H1 (cell line): ENCODE measurements around the gene SOBP. TPM values are rescaled to one million over a fixed set of nuclear protein-coding genes. Genes with fewer than 3 reads are reported as not detected.

Experiments
- SAP30 ChIP-seq: fragments of 300-600 bp; sonication (generic); IDR thresholded peaks from 2 replicates; pipeline ENCODE4 v1.7.1; 2012; ENCODE audit warnings: low read length, moderate library complexity, mild to moderate bottlenecking, inconsistent platforms; ENCODE audit not compliant: insufficient read depth, insufficient replicate concordance
- SUZ12 ChIP-seq: fragments of 200-600 bp; sonication (generic); IDR thresholded peaks from 2 replicates; pipeline ENCODE4 v1.6.1; 2012; ENCODE audit warnings: mild to moderate bottlenecking, inconsistent platforms, low read length, moderate library complexity, mixed read lengths
- TAF1 ChIP-seq: IDR thresholded peaks from 2 replicates; pipeline ENCODE4 v1.6.1; 2011; ENCODE audit warnings: mild to moderate bottlenecking, low read depth, low read length
- TEAD4 ChIP-seq: IDR thresholded peaks from 2 replicates; pipeline ENCODE4 v1.6.1; 2012; ENCODE audit warnings: low read depth, low read length, inconsistent platforms, mixed read lengths
- polyA plus RNA-seq, 7 experiments: library from polyadenylated mRNA; depleted of rRNA in 3 of 7; stranded (reverse) in 5 of 7; unstranded in 2 of 7; fragments of >200 nt in 5 of 7; fragments of 200-250 nt in 2 of 7; gene quantifications; 1 replicate in 5 of 7; 2 replicates in 1 of 7; 4 replicates in 1 of 7; pipeline versions ENCODE4 v1.2.1 to v1.2.3, GENCODE V29; 2011 to 2013; ENCODE audit warnings: missing spikeins in 2 of 7, mixed read lengths in 2 of 7
- total RNA-seq: library from RNA; stranded (reverse); fragmentation: NEBNext Ultra II Directional; extraction: Animal tissue kit (Norgen Biotek cat#: 25700); gene quantifications from 2 replicates; pipeline ENCODE4 v1.2.1, GENCODE V29; 2021

The SOBP gene
- total and polyA plus RNA-seq, 2 of the 8 experiments (the other 6 are each of a cell fraction or from before 2014, with no cell fraction given) = 0.45 to 6.2 TPM

- TF ChIP-seq SUZ12 = no peak
- TF ChIP-seq TEAD4 = no peak
- no peak for TF ChIP-seq SAP30
- no peak for TF ChIP-seq TAF1
Observed at GRCh38 chr6:107646176-107646575, 156.3 kb downstream of the SOBP start (continued).
